Naive B cell (primary cell): ENCODE results near the gene CMTR2. TPM values are rescaled to one million over a fixed set of nuclear protein-coding genes. Genes with fewer than 3 reads are reported as not detected.
"Not testable (repeated sequence)": the region's sequence is repeated elsewhere in the genome, so short reads cannot be mapped to it uniquely, and the experiment has no call there.

Experiments used
- ATAC-seq, 2 donors: fragments of 150-1000 bp; cut with Tn5 transposase; 2 replicates each; pipeline ENCODE4 v1.10.0; 2021; ENCODE audit warnings: low read depth in 2 of 2, mild to moderate bottlenecking in 2 of 2, moderate library complexity in 2 of 2
- DNase-seq: peaks from one replicate; pipeline ENCODE4 v3.0.0; 2022
- H3K27ac Mint-ChIP-seq, 6 donors: one replicate each; pipeline ENCODE4 v1.8.0; 2020 to 2022; ENCODE audit warnings: mild to moderate bottlenecking in 6 of 6, mixed read lengths in 6 of 6, moderate library complexity in 5 of 6, inconsistent platforms in 2 of 6
- H3K27me3 Mint-ChIP-seq, 3 donors: one replicate each; pipeline ENCODE4 v1.8.0; 2021 to 2022; ENCODE audit warnings: mixed read lengths in 3 of 3, mild to moderate bottlenecking in 1 of 3
- H3K36me3 Mint-ChIP-seq, 2 donors: one replicate each; pipeline ENCODE4 v1.8.0; 2020 to 2022; ENCODE audit warnings: mixed read lengths in 2 of 2, inconsistent platforms in 1 of 2, mild to moderate bottlenecking in 1 of 2
- H3K4me1 Mint-ChIP-seq, 3 donors: one replicate each; pipeline ENCODE4 v1.8.0; 2020 to 2022; ENCODE audit warnings: mixed read lengths in 3 of 3, inconsistent platforms in 1 of 3, mild to moderate bottlenecking in 1 of 3, moderate library complexity in 1 of 3
- H3K4me3 Mint-ChIP-seq, 8 donors: one replicate each; pipeline ENCODE4 v1.8.0; 2020 to 2022; ENCODE audit warnings: mild to moderate bottlenecking in 8 of 8, mixed read lengths in 8 of 8, moderate library complexity in 8 of 8, inconsistent platforms in 2 of 8
- H3K9me3 Mint-ChIP-seq, 7 donors: one replicate each; pipeline ENCODE4 v1.8.0; 2020 to 2022; ENCODE audit warnings: mixed read lengths in 7 of 7, mild to moderate bottlenecking in 5 of 7, inconsistent platforms in 2 of 7, moderate library complexity in 1 of 7
- polyA plus RNA-seq, 6 donors: library from polyadenylated mRNA; unstranded; fragments of 300-500 nt; fragmentation: Illumina TruSeq; gene quantifications; one replicate each; pipeline ENCODE4 v1.2.3, GENCODE V29; 2021; ENCODE audit warnings: low read depth in 6 of 6

CMTR2 gene
- polyA plus RNA-seq, 6 donors from 2014 or later: 22.7 to 39.6 (median 35.3) TPM

DNA sequence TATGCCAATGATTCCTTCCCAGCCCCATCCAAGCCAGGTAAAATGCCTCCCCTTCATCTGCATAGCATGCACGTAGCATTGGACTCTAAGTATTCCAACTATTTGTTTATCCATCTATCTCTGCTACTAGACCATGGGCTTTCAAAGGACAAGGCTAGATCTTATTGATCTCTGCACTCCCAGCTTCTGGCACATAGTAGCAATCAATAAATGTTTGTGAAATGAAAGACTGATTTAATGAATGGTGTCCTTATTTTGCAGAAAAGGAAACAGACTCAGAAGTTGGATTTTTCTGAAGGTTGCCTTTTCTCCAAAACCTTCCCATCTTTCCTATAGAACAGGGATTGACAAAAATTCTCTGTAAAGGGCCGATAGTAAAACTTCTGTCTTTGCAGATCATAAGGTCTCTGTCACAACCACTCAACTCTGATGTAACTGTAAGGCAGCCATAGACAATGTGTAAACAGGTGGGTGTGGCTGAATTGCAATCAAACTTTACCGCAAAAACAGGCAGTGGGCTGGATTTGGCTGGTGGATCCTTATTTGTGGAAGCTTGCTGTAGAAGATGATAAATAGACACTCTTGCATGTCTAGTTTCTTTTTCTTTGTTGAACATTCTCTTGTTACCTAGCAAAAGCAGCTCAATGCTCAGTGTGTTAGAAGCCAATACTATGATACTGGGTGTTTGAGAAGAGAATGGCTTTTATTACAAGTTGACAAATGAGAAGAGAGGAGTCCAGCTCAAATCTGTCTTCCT is 7.6 kb upstream of the CMTR2 start:
- Mint-ChIP-seq H3K27ac (no peak overlapping the region), H3K4me3 (no peak overlapping the region), H3K27me3 (peaks cover 27 to 72% (median 67%) of the 10 kb centered on the region in 3 donors), H3K9me3 (peaks cover 0 to 20% (median 0%) of the 10 kb centered on the region in 7 donors), H3K4me1 (no peaks in the 10 kb centered on the region), H3K36me3 (peaks cover 7 to 8% of the 10 kb centered on the region in 2 donors)
- no peak for ATAC-seq
- no peak for DNase-seq

DNA sequence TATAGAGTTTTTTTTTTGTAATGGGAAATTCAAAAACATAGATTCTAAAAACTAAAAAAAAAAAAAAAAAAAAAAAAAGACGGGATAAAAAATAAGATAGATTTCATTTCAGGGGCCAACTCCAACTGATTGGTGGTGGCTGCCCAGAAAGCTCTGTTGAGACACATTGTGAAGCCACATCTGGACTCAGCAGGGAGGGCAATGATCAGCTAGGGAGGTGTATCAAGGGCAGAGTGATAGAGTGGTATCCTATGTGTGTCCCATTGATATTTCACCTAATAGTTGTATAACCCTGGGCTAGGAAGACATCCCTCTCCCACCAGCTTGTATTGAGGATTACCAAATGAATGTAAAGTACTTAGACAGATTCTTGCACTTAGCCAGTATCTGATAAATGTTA is 6.7 kb upstream of the CMTR2 start:
- Mint-ChIP-seq H3K4me1 (no peaks in the 10 kb centered on the region), H3K36me3 (peaks cover 7 to 8% of the 10 kb centered on the region in 2 donors), H3K27me3 (peaks cover 31 to 68% (median 61%) of the 10 kb centered on the region in 3 donors), H3K9me3 (peaks cover 0 to 23% (median 0%) of the 10 kb centered on the region in 7 donors), H3K4me3 (no peak overlapping the region), H3K27ac (no peak overlapping the region)
- no peak for ATAC-seq
- DNase-seq: no peak

DNA sequence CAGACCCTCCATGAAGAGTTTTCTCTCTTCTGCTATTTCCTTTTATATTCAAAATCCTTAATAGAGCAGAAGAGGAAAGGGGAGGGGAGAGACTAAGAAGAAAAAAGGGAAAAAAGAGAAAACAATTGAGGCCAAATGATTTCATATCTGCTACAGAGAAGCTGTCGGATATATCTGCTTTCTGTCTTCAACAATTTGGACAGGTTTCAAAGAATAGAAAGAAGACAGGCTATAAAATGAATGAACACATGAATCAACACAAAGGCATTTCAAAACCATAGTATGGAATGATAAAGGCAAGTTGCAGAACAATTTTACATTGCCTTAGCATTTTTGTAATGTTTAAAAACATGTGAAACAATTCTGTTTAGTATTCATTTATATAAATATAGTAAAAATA is 4.7 kb upstream of the CMTR2 start:
- H3K36me3 Mint-ChIP-seq: peaks cover 1 to 7% of the 10 kb centered on the region in 2 donors
- peaks cover 3 to 8% (median 5%) of the 10 kb centered on the region in 3 donors for H3K4me1 Mint-ChIP-seq
- ATAC-seq: no peak
- H3K9me3 Mint-ChIP-seq: peaks cover 0 to 16% (median 0%) of the 10 kb centered on the region in 7 donors
- H3K27ac Mint-ChIP-seq: no peak overlapping the region
- no peak for DNase-seq
- peaks cover 18 to 52% (median 44%) of the 10 kb centered on the region in 3 donors for H3K27me3 Mint-ChIP-seq
- no peak overlapping the region for H3K4me3 Mint-ChIP-seq

DNA sequence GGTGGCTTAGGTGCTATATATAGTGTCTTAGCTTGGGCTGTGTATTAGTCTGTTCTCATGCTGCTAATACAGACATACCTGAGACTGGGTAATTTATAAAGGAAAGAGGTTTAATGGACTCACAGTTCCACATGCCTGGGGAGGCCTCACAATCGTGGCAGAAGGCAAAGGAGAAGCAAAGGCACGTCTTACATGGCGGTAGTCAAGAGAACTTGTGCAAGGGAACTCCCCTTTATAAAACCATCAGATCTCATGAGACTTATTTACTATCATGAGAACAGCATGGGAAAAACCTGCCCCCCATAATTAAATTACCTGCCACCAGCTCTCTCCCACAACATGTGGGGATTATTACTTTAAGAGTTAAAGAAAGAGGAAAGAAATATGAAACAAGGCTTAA is 2.9 kb upstream of the CMTR2 start:
- not testable (repeated sequence) for H3K36me3 Mint-ChIP-seq, H3K27ac Mint-ChIP-seq, ATAC-seq, DNase-seq, H3K4me3 Mint-ChIP-seq
- Mint-ChIP-seq H3K27me3 (peaks cover 15 to 34% (median 26%) of the 10 kb centered on the region in 3 donors), H3K4me1 (peaks cover 15 to 26% (median 19%) of the 10 kb centered on the region in 3 donors), H3K9me3 (peaks cover 0 to 16% (median 0%) of the 10 kb centered on the region in 7 donors)

DNA sequence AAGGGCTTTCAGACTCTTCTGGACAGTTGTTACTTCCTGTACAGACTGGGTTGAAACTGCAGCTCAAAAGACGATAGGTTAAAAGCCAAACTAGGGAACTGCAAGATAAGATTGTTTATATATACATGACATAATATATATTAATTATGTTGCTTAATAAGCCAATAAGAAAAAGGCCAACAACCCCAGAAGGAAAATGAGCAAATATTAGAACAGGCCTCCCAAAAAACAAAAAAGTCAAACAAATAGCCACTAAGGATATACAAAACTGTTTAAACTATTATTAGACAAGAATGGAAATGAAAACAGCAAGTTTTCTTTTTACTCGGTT is 495 bp upstream of the CMTR2 start:
- peaks cover 8 to 25% (median 16%) of the 10 kb centered on the region in 3 donors for H3K27me3 Mint-ChIP-seq
- peak overlapping the region; percentile 86 to 96 (median 91) for H3K4me3 Mint-ChIP-seq
- DNase-seq (no peak), ATAC-seq (peak in 1 of 2 donors; percentile 68)
- H3K36me3 Mint-ChIP-seq: peaks cover 21 to 25% of the 10 kb centered on the region in 2 donors
- H3K4me1 Mint-ChIP-seq: peaks cover 20 to 34% (median 28%) of the 10 kb centered on the region in 3 donors
- peak overlapping the region; percentile 95 to 99 (median 97) for H3K27ac Mint-ChIP-seq
- H3K9me3 Mint-ChIP-seq: peaks cover 0 to 16% (median 0%) of the 10 kb centered on the region in 7 donors

DNA sequence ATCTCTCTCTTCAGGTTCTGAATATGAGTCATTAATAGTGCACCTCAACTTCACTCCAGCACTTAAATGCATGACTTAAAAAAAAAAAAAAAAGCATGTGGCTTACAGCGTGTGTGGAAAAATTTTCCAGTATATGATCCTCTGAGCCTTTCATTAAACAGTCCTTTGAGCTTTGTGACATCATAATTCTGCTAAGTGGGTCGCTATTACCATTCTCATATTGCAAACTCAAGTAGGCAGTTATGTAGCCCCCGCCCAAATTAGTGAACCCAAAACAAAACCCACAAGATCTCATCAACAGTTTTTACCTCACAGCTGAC is 672 bp downstream of the CMTR2 start:
- peak overlapping the region; percentile 68 to 99 (median 94) for H3K27ac Mint-ChIP-seq
- H3K36me3 Mint-ChIP-seq: peaks cover 32 to 37% of the 10 kb centered on the region in 2 donors
- H3K9me3 Mint-ChIP-seq: peaks cover 0 to 16% (median 0%) of the 10 kb centered on the region in 7 donors
- H3K27me3 Mint-ChIP-seq: peaks cover 8 to 20% (median 16%) of the 10 kb centered on the region in 3 donors
- H3K4me3 Mint-ChIP-seq: peak overlapping the region; percentile 86 to 96 (median 91)
- H3K4me1 Mint-ChIP-seq: peaks cover 23 to 40% (median 36%) of the 10 kb centered on the region in 3 donors
- ATAC-seq (no peak), DNase-seq (no peak)

DNA sequence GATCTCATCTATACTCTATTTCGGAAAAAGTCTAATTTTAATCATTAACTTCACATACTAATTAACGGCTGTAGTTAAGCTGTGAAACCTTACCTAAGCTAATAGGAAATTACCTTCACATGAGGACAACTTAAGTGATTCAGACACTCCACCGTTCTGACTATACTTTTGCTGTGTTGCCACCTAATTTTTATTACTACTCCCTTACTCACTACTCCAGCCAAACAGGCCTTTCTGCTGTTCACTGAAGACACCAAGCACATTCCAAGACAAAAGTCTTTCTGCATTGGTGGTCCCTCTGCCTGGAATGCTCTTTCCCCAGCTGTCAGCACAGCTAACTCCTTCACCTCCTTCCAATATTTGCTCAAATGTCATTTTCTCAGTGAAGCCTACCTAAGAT is 1.3 kb downstream of the CMTR2 start:
- peaks cover 24 to 44% (median 38%) of the 10 kb centered on the region in 3 donors for H3K4me1 Mint-ChIP-seq
- peaks cover 0 to 15% (median 0%) of the 10 kb centered on the region in 7 donors for H3K9me3 Mint-ChIP-seq
- H3K36me3 Mint-ChIP-seq: peaks cover 34 to 38% of the 10 kb centered on the region in 2 donors
- peaks cover 8 to 15% (median 13%) of the 10 kb centered on the region in 3 donors for H3K27me3 Mint-ChIP-seq
- H3K4me3 Mint-ChIP-seq: peak overlapping the region in 7 of 8 donors; percentile 1 to 96 (median 90)
- peak overlapping the region in 5 of 6 donors; percentile 68 to 99 (median 96) for H3K27ac Mint-ChIP-seq
- no peak for DNase-seq
- no peak for ATAC-seq

DNA sequence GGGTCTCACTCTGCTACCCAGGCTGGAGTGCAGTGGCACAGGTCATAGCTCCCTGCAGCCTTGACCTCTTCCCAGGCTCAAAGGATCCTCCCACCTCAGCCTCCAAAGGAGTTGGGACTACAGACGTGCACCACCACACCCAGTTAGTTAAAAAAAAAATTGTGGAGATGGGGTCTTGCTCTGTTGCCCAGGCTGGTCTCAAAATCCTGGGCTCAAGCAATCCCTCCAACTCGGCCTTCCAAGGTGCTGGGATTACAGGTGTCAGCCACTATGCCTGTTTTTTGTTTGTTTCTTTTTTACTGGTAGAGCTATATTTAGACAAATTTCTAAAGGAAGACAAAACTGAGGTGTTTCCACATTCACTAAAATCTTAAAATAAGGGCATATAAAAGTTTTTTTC is 1.7 kb downstream of the CMTR2 start:
- peaks cover 34 to 37% of the 10 kb centered on the region in 2 donors for H3K36me3 Mint-ChIP-seq
- H3K4me1 Mint-ChIP-seq: peaks cover 24 to 46% (median 38%) of the 10 kb centered on the region in 3 donors
- H3K9me3 Mint-ChIP-seq: peaks cover 0 to 10% (median 0%) of the 10 kb centered on the region in 7 donors
- H3K27ac Mint-ChIP-seq: peak overlapping the region in 2 of 6 donors; percentile 76 to 96
- H3K27me3 Mint-ChIP-seq: peaks cover 8 to 11% (median 8%) of the 10 kb centered on the region in 3 donors
- no peak for ATAC-seq
- H3K4me3 Mint-ChIP-seq: peak overlapping the region in 4 of 8 donors; percentile 1 to 96 (median 49)
- no peak for DNase-seq

DNA sequence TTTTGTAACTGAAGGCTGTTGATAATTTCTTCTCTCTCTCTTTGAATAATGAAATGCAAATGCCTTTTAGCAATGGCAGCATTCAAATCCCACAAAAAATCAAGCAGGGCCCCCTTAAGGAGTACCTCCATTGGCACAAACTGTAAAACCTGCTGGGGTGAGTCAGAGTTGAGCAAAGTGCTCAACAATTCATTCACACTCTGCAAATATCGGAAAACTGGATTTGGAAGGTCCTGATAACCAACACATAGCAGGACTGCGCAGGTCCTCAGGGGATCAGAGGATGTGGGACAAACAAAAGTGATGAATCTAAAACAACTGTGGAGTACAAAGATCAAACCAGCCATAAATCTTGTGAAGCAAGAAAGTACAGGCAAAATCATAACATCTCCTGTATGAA is 5.6 kb downstream of the CMTR2 start:
- H3K4me1 Mint-ChIP-seq: peaks cover 19 to 40% (median 32%) of the 10 kb centered on the region in 3 donors
- H3K36me3 Mint-ChIP-seq: peaks cover 34 to 39% of the 10 kb centered on the region in 2 donors
- no peak overlapping the region for H3K27ac Mint-ChIP-seq
- peak overlapping the region in 1 of 8 donors; percentile 40 for H3K4me3 Mint-ChIP-seq
- H3K9me3 Mint-ChIP-seq: no peaks in the 10 kb centered on the region
- DNase-seq: no peak
- H3K27me3 Mint-ChIP-seq: no peaks in the 10 kb centered on the region
- ATAC-seq: no peak

DNA sequence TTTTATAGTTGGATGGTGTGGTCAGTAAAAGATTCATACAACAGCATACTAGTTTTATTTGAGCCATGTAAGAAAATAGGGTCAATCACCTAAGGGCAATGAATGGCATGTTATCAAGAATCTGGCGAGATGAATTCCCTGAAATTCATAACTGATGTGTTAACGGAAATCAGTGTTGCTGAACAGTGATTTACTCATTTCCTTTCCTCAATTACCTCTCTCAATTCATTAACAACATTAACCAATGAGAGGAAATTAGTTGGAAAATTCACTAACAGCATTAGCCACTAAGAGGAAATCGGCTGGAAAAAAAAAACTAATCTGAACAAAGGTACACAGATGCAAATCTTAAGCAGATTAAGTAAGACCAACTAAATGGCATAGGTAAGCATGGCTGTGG is 6.3 kb downstream of the CMTR2 start:
- Mint-ChIP-seq H3K27ac (no peak overlapping the region), H3K36me3 (peaks cover 34 to 39% of the 10 kb centered on the region in 2 donors)
- ATAC-seq: no peak

DNA sequence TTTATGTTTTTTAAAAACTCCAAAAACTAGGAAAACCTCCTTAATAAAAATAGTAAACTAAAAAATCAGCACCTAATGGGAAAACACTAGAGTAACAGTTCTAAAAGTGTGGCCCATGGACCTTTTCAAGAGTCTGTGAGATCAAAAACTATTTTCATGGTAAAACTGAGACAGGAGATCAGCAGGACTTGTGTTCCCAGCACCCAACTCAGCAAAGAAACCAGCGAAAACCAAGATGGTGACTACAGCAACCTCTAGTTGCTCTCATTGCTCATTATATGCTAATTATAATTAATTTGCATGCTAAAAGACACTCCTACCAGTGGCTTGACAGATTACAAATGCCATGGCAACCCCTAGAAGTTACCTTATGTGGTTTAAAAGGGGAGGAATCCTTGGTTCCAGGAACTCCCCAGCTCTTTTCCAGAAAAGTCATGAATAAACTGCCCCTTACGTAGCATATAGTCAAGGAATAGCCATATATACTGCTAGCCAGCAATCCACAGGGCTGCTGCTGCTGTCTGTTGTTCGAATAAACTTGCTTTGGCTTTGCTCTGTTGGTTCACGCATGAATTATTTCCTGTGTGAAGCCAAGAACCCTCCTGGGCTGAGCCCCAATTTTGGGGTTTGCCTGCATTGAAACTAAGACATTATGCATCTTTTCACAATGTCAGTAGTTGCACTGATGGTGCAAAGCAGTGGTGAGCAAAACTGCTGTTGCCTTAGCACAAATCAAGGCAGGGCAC is 12.4 kb downstream of the CMTR2 start:
- no peak for DNase-seq

More for the DNA sequence above, 6.3 kb downstream of the CMTR2 start:
- Mint-ChIP-seq H3K4me1 (peaks cover 14 to 33% (median 25%) of the 10 kb centered on the region in 3 donors), H3K27me3 (no peaks in the 10 kb centered on the region), H3K9me3 (no peaks in the 10 kb centered on the region), H3K4me3 (no peak overlapping the region)
- DNase-seq: no peak

DNA sequence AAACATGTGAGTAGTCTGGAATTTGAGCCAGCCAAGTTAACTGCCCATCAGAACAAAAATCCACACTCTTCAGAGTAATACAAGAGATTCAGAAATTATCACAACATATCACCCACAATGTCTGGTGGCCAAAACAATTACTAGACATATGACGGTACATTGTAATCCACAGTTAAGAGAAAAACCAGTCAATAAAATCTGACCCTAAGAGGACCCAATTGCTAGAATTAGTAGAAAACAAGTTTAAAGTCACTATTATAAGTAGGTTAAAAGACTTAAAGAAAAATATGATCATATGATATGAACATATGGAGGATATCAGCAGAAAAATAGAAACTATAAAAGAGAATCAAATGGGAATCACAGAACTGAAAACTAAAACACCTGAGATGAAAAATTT is 15.8 kb downstream of the CMTR2 start:
- no peak for DNase-seq
- Mint-ChIP-seq H3K36me3 (peaks cover 21 to 30% of the 10 kb centered on the region in 2 donors), H3K4me1 (no peaks in the 10 kb centered on the region), H3K4me3 (no peak overlapping the region), H3K9me3 (peaks cover 5 to 17% (median 7%) of the 10 kb centered on the region in 7 donors), H3K27me3 (peaks cover 0 to 20% (median 8%) of the 10 kb centered on the region in 3 donors), H3K27ac (no peak overlapping the region)
- ATAC-seq: no peak

More for the DNA sequence above, 12.4 kb downstream of the CMTR2 start:
- Mint-ChIP-seq H3K27me3 (no peaks in the 10 kb centered on the region), H3K27ac (no peak overlapping the region), H3K36me3 (peaks cover 14% of the 10 kb centered on the region in 2 donors), H3K4me3 (no peak overlapping the region), H3K9me3 (peaks cover 5 to 17% (median 7%) of the 10 kb centered on the region in 7 donors), H3K4me1 (peaks cover 0 to under 1% (median 0%) of the 10 kb centered on the region in 3 donors)
- ATAC-seq: no peak

DNA sequence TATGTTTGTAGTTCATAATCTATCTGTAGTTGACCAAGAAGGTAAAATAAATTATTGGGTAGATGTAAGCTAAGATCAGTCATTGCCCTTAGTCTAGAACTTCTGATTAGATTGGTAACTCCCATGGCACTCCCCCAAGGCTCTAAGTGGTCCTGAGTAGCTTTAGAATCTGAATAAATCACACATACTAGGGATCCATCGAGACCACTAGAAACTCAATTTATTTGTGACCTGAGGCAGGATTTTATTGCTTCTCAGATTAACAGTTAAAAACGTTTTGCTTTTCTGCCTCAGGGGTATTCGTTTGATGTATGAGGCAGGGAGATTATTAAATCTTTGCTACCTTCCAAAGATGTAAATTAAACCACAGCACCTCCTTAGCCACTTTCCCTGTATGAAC is 24.9 kb downstream of the CMTR2 start:
- Mint-ChIP-seq H3K4me1 (no peaks in the 10 kb centered on the region), H3K4me3 (no peak overlapping the region), H3K36me3 (no peaks in the 10 kb centered on the region), H3K27me3 (peaks cover 23 to 42% (median 34%) of the 10 kb centered on the region in 3 donors), H3K9me3 (no peaks in the 10 kb centered on the region), H3K27ac (no peak overlapping the region)
- DNase-seq (no peak), ATAC-seq (no peak)
